DOHH2 (cell line): ENCODE results near the gene DISP2.

Source experiments
- EZH2phosphoT487 ChIP-seq: fragments of 200-600 bp; sonication (generic); IDR thresholded peaks from 2 replicates; pipeline ENCODE4 v1.6.1; 2017; ENCODE audit warnings: borderline replicate concordance, mild to moderate bottlenecking, antibody characterized with exemption, low read length, moderate library complexity, mixed read lengths
- TF ChIP-seq, protein P1 (sequence below): fragments of 200-600 bp; sonication (generic); IDR thresholded peaks from one replicate; pipeline ENCODE4 v1.5.1; 2014; ENCODE audit warnings: antibody characterized with exemption, mild to moderate bottlenecking, low read depth, low read length; ENCODE audit not compliant: poor library complexity, severe bottlenecking

DNA sequence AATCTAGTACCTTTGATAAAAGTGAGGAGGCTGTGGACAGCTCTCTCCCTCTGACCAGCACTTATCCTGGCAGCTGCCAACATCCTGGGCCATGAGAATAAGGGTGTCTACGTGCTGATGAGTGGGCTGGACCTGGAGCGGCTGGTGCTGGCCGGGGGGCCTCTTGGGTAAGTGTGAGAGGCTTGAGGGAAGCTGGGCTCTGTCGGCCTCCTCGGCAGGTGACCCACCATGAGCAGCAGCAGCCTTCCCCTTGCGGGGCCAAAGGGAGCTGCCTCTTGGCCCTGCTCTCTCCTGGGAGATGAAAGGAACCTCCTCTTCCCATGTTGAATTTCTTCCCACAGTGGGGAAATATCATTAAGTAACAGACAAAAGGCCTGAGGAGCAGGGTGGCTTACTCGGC lies 56.8 kb downstream of the DISP2 start:
- TF ChIP-seq, protein P1, sequence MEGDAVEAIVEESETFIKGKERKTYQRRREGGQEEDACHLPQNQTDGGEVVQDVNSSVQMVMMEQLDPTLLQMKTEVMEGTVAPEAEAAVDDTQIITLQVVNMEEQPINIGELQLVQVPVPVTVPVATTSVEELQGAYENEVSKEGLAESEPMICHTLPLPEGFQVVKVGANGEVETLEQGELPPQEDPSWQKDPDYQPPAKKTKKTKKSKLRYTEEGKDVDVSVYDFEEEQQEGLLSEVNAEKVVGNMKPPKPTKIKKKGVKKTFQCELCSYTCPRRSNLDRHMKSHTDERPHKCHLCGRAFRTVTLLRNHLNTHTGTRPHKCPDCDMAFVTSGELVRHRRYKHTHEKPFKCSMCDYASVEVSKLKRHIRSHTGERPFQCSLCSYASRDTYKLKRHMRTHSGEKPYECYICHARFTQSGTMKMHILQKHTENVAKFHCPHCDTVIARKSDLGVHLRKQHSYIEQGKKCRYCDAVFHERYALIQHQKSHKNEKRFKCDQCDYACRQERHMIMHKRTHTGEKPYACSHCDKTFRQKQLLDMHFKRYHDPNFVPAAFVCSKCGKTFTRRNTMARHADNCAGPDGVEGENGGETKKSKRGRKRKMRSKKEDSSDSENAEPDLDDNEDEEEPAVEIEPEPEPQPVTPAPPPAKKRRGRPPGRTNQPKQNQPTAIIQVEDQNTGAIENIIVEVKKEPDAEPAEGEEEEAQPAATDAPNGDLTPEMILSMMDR = no peak
- TF ChIP-seq EZH2phosphoT487 = no peak
